ENCODE results near the gene TUBA8.
"Not testable (repeated sequence)": the region's sequence is repeated elsewhere in the genome, so short reads cannot be mapped to it uniquely, and the experiment has no call there.

TUBA8 gene

DNA sequence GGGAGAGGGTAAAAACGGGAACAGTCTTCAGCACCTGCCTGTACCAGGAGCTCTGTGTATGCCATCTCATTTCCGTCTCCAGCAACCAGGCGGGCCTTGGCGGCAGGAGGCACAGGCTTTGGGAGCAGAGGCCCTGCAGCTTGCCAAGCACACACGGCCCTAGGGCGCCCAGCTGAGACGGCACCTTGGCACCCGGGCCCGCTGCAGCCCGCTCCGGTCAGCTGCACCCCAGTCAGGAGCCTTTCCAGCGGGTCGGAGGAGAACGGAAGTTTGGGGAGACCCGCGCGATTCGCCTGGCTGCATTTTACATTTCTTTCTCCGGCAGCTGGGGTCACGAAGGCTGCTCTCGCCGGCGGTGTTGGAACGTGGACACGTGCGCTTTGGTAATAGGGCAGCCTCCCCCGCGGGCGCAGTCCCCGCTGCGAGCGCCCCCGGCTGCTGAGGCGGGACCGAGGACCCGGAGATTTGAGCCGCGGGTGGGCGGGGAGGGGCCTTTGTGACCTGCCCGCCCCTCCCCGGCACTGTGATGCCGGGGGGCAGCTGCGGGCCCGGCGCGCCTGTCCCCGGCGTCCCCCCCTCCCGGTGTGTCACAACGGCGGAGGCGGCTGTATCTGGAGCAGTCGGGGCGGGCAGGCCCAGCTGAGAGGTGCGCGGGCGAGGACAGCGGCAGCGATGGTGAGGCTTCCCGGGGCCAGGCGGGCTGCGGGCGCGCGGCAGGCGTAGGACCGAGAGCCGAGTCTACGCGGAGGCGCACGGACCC lies at the start of gene TUBA8:
TUBA8 (plus strand) TSS at position 616 of the 760 bp plus-strand sequence; CDS start at position 673, 57 bp downstream.
- DNase-seq (ENCODE audit: low read depth) = no peak

DNA sequence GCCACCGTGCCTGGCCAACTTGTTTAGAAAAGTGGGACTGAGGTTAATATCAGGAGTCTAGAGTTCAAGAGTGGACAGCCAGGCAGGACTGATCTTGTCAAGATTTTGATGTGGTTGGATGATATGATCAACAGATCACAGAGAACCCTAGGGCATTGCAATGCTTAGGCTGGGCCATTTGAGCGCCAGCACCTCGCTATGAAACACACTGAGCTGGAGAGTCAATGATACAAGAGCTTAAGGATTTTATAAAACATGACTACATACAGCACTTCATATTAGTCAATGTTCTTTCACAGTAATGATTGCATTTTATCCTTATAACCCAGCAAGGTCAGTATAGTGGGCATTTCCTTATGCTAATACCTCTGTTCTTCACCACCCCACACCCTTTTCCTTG lies 48.2 kb upstream of the TUBA8 start:
- no peak for DNase-seq (ENCODE audit: low read depth)

DNA sequence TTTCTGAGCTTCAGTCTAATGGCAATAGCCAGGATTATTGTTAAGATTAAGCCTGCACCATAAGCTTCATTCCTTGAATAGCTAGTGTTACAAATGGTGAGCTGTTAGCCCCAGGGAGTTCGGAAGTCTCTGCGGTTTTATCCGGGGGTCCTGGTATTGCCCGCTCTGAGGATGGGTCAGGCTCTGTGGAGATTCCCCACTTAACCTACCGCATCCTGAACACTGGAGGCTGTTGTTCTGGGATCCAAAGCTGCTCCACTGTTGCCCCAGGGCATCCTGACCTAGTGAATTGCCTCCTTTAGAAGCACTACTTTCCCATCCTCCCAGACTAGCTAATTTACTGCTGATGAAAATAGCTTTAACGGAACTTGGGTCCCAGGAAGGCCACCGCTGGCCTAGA lies 47.3 kb upstream of the TUBA8 start:
- DNase-seq (ENCODE audit: low read depth) = no peak

DNA sequence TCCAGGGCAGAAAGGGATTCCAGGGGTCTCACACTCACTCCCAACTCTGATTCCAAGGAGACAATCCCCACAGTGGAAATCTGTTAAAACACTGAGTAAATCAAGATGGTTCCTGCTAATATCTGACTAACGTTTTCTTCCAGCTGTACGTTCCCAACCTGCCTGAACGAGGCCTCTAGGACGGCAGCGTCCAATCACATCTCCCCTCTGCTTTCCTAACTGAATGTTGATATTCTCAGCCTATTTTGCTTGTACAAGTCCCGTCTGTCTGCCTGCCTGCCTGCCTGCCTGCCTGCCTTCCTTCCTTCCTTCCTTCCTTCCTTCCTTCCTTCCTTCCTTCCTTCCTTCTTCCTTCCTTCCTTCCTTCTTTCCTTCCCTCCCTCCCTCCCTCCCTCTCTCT lies 46.9 kb upstream of the TUBA8 start:
- not testable (repeated sequence) for DNase-seq (ENCODE audit: low read depth)

DNA sequence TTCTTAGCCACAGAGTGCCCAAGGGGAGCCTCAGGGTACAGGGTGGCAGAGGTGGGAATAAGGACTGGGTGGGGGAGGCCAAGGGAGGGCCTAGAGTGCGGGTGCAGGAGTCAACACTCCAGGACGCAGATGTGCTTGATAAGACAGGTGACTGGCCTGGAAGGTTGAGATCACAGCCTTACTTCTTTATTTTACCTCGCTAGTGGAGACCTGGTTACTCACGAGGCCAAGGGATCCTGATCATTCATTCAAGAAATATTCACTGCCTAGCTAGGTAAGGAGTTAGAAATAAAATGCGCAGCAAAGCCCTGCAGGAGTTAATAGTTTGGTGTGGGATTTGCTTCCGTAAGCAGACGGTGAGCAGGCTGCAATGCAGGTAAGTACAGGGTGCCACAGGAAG lies 46.0 kb upstream of the TUBA8 start:
- DNase-seq (ENCODE audit: low read depth) = no peak

DNA sequence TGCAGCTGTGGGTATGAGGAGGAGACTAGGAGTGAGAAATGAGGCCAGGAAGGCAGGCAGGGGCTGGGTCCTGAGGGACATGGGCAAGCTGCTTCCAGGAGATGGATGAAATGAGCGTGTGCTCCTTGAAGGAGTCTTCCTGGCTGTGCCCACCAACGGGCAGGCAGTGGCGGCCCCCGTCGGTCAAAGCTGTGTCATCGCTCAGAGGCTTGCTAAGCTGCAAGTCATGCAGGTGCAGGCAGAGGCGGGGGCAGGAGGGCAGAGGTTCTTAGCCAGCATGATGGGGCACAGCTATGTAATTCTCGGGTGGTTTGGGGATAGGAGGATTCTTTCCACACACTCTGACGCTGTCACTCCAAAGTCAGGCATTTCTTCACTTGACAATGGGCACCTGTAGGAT lies 45.4 kb upstream of the TUBA8 start:
- DNase-seq (ENCODE audit: low read depth) = no peak

DNA sequence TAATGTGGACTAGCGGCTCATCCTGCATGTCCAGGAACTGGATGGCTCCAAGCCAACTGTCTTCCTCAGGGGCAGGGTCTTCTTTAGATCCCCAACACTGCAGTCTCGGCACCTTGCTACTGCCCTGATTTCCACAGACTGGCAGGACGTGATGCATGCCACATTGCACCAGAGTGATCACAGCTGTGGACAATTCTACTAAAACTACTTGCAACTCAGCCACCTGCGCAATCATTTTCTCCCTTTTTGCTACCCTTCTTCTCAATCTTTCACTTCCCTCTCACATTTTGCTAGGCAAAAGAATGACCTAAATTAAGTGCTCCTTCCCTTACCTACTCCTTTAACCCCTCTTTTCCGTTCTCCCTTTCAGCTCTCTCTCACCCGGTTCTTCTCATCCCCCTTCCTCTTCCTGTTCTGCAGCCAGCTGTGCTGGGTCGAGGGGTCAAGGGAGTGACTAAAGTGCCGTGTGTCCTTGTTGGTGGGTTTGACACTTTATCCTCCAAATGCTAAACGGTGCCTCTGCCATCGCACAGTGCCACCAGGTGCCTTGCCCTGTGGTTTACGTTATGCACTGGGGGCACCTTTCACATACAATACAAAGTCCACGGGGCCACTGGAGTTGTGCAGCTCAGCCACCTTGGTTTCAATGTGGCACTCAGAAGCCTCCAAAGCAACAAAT lies 44.3 kb upstream of the TUBA8 start:
- no peak for DNase-seq (ENCODE audit: low read depth)

DNA sequence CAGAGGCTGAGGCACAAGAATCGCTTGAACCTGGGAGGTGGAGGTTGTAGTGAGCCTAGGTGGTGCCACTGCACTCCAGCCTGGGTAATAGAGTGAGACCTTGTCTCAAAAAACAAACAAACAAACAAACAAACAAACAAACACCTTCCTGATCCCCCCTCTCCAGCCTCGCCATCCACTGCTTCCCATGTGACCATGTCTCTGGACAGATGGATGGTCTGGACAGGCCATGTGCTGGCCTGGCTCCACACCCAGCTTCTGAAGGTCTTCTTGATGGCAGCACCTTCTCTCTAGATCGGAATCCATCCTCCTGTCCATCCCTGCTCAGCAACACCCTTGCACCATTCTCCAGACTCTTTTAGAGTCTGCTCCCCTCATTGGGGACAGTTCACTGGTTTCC lies 43.5 kb upstream of the TUBA8 start:
- DNase-seq (ENCODE audit: low read depth) = no peak

DNA sequence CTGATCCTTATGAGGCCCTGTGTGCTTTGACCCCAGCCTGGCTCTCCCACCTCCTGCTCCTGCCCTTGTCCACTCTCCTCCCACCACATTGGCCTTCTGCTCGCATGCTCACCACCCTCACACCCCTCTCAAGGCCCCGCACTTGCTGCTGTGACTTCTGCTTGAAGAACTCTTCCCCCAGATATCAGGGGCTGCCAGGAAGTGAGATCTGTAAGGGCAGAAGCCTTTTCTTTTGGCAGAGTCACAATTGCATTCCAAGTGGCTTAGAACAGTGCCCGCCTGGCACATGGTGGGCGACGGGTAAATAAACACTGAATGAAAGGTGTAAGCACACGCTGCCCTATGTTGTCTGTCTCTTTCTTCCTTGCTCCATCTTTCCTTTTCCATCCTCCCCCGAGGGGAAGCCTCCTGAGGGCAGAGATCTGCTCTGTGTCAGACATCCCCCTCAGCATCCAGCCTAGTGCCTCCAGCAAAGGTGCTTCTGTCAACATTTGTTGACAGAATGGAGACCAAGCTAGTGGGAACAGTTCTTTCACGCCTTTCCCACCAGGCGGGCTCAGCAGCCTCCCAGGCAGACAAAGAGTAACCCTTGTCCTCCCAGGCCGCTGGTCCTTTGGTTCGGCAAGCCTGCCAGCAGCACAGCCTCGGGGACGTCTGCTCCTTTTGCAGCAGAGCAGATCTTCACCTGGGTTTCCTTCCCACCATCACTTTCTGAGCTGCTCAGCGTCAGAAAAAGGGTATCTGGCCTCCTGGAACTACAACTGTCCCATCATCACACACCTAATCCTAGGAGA lies 42.9 kb upstream of the TUBA8 start:
- no peak for DNase-seq (ENCODE audit: low read depth)

DNA sequence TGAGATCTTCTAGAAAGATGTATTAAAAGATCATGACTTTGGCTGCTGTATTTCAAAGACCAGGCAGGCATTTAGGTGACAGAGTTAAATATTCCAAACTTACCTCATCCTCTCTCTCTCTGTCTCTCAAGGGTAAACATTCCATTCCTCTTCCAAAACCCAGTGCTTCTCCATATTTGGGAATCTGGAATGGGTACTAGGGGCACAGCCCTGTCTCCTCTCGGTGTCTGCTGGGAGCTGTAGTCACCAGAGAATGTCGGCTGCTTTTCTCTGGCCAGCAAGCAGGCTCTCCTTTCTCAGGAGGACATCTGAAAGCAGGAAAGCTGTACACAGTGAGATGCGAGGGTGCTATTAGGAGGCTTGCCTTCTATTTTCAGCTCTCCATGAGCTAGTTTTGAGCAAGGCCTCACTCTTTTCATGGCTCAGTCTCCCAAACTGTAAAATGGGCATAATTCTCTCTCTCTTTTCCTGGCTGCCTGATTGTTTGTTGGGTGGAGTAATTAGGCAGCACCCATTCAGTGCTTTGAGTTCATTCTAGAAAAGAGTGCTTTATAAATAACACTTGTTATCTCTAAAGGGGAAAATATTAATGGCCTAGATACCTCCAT lies 42.1 kb upstream of the TUBA8 start:
- no peak for DNase-seq (ENCODE audit: low read depth)

DNA sequence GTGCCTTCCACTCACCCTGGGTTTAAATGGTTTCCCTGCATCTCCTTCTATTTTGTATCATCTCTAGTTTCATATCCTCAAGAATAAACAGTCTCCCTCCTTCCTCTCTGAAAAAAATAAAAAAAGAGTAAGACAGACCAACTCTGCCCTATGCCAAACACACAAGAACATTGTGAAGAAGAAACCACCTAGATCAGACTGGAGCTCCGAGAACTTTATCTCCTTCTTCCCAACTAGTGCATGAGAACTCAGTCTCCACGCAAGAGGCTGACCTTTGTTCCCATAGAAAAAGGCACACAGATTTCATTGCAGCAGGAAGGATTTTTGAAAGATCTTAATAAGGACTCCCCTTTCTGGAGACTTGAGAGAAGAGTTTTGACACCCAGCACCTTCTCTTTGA lies 41.6 kb upstream of the TUBA8 start:
- DNase-seq (ENCODE audit: low read depth) = no peak

DNA sequence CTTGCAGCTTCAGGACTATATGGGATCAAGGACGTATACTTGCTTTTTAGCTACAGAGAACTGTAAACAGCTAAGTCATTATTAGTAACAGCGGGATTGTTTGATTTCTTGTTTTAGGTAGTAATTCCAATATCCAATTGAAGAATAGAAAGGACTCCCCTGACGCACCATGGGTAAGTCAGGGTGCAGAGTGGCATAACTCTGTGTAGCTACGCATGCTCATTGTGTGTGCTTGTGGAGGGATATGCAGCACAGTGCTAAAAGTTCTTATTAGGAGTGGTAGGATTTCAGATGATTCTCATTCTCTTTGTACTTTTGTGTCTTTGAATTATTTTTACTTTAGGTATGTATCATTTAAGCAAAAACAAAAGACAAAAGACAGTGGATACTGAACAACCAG lies 40.6 kb upstream of the TUBA8 start:
- no peak for DNase-seq (ENCODE audit: low read depth)

DNA sequence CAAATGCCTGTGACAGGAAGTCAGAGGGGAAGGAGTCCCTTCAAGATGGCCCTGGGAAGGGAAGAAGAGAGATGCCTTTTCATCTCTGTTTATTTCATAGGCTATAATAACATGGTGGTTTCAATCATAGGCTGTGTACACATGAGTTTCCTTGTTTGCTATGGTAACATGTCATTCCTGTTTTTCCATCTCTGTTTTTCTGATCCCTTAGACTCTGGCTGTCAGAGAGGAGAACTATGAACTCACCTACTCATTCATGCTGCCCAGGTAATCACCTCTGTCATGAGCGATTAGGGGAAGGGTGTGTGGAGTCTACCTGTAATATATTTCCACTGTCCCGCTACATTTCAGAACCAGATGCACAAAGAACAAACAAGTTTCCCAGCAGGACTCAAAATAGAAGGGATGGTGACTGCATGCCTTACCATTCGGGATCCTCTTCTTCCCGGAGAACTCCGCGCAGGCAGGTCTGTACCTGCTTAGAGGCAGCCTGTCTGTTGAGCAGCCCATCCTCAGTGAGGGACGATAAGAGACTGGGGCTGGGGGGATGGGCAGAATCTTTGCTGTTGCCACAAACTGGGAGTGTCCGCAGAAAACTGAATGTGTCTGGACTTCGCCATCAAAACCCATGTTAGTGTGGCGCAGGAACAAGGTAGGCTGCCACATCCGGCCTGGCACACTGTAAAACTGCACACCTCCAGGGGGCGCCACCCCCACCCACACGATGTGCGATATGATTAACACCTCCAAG lies 39.9 kb upstream of the TUBA8 start:
- no peak for DNase-seq (ENCODE audit: low read depth)

DNA sequence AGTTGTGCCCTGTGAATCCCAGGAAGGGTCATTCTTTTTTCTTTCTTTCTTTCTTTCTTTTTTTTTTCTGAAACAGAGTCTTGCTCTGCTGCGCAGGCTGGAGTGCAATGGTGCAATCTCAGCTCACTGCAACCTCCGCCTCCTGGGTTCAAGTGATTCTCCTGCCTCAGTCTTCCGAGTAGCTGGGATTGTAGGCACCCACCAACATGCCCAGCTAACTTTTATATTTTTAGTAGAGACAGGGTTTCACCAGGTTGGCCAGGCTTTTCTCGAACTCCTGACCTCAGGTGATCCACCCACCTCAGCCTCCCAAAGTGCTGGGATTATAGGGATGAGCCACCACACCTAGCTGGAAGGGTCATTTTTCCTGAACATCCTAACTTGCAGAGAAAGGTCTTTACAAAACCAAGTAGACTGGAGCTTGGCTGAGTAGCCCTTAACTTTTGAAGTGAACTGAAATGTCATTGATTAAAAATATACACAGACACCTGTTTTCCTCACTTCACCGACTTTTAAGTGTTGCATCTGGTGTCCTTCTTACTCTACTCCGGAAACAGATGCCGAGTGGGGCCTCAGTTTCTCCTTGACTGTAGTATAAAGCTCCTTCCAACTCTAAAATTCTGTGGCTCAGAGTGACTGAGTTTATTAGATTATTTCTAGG lies 39.2 kb upstream of the TUBA8 start:
- not testable (repeated sequence) for DNase-seq (ENCODE audit: low read depth)

DNA sequence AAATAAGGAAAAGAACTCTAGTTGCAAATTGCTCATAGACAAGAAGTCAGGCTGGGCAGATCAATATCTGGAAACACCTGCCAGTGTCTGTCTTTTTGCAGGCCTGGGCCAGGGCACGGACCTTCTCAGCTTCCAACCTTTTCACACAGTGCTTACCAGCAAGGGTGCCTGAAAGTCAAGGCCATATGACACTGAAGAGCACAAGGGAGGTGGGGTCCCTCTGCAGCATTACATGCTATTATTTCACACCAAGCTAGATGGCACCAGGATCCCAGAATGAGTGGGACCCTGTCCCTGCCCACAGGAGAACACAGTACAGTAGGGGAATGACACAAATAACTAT lies 38.7 kb upstream of the TUBA8 start:
- DNase-seq (ENCODE audit: low read depth) = no peak

DNA sequence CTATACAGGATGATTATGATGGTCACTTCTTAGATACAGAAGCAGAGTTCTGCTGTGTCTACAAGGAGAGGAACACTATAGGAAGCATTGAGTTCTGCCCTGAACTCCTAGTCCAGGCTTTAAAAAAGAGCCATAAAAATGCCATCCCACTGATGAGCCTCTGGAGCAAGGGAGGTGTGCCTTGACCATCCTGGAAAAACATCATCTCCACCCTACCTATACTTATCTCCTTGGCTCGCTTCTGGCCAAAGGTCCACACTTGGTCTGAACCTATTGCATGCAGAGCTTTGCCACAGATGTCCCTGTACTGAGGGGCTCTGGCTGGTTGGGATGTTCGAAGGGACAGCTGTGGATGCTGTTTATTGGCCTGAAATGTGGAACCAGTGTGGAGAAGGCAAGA lies 37.1 kb upstream of the TUBA8 start:
- DNase-seq (ENCODE audit: low read depth) = no peak

DNA sequence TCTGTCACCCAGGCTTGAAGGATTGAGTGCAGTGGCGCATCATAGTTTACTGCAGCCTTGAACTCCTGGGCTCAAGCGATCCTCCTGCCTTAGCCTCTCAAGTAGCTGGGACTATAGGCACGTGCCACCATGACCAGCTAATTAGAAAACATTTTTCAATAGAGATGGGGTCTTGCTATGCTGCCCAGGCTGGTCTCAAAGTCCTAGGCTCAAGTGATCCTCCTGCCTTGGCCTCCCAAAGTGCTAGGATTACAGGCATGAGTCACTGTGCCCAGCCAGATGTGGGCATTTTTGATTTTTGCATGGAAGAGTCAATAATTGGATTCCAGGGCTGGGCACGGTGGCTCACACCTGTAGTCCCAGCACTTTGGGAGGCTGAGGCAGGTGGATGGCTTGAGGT lies 36.7 kb upstream of the TUBA8 start:
- DNase-seq (ENCODE audit: low read depth) = not testable (repeated sequence)

DNA sequence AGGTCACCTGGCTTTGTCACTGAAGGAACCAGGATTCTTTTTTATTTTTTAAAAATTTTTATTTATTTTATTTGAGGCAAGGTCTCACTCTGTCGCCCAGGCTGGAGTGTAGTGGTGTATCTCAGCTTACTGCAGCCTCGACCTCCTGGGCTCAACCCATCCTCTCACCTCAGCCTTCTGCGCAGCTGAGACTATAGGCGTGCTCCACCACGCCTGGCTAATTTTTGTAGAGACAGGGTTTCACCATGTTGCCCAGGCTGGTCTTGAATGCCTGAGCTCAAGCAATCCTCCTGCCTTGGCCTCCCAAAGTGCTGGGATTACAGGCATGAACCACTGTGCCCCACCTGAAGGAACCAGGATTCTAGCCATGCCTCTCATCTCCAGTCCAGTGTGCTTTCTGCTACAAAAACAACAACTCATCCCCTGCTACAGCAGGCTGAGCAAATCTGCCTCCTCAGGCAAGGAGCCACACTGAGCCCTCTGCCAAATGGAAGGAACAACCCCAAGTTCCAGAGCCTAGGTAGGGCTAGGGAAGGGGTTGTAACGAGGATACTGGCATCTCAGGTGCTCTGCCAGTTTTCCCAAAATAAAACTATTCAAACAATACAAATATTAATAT lies 35.4 kb upstream of the TUBA8 start:
- DNase-seq (ENCODE audit: low read depth) = no peak

DNA sequence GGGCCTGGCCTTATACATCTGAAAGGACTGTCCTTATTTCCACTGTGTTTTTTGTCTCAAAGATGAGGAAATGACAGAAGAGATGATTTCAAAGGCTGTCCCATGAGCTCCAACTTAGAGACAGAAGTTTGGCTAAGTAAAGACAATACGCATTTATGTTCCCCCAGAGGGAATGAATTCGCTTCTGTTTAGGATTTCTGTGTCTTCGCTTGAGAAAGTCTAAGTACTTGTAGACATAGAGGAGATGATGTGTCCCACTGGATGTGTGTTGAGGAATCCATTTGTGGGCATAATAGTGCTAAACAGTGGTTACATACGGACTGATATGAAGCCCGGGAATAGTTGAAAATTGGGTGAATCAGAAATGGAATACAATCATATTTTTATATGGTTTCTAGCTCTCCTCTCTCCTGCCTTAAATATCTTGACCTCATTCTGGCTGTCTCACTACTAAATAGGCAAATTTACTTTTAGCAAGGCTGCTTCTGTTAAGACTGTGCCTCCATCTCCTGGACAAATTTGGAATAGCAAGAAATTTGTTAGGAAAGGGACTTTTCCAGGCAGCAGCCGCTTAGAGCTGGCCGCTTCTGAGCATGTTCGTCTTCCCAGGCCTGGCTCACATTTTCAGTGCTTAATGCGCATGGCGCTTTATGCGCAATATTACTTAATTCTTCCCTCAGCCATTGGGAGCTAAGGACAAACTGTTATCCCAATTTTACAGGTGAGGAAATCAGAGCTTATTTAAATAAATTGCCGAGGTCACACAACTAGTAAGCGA lies 34.7 kb upstream of the TUBA8 start:
- no peak for DNase-seq (ENCODE audit: low read depth)

DNA sequence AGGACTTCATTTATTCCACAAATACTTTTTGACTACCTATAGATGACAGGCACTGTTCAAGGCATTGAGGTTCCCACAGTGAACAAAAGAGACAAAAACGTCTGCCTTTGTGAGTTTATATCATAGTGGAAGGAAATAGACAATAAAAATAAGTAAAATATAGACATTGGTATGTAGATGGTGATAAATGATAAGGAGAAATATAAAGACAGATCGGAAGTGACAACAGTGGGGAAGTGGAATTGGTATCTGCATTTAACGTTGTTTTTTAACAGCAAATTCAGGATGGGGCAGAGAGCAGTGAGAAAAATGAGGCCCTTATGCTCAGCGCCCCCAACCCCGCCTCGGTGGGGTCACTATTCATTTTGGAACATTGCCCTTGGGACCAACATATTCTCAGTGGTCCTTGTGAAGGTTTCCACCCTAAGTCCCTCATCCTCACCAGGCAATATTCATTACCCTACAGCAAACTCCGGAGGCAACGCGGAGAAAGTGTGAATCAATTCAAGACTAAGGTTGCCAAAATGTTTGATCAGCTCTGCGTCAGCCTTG lies 33.4 kb upstream of the TUBA8 start:
- DNase-seq (ENCODE audit: low read depth) = no peak

Data from activated T-cell treated with anti-CD3 and anti-CD28 coated beads for 1 hour (primary cell).